ENCODE results near the gene CLPTM1L.
"Not testable (repeated sequence)": the region's sequence is repeated elsewhere in the genome, so short reads cannot be mapped to it uniquely, and the experiment has no call there.

Gene CLPTM1L

DNA sequence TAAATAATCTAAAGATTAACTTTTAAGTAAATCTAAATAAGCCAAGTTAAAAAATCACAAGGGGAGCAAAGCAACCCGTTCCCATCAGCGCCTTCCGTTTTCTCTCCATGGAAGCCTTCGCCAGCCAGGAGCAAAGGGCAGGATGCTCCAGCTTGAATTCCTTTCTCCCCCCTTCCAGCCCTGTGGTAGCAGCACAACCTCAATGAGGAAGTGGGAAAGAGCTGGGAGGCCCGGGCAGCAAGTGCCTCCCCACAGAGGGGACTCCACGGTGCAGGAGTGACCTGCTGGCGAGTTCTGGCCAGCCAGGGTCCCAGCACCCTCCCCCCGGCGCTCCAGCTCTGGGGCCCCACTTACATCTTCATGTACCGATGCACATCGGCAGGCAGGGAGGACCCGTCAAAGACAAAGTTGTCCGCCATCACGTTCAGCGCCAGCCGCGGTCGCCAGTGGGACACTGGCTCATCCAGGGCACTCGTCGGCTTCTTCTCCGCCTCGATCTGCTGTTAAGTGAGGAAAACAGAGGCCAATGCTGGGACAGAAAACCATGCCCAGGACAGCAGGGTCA lies 6.3 kb downstream of the CLPTM1L start:
- no peak for DNase-seq

DNA sequence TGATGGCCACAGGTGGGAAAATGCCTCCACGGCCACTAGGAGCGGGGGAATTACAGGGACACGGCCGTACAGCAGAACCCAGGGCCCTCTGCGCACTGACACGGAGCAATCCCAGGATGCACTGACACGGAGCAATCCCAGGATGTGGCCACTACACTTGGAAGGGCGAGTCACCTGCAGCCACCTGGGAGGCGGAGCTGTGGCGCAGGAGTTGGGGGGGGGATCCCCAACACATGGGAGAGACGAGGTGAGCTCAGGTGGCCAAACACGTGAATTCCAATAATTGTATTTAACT lies 6.8 kb downstream of the CLPTM1L start:
- no peak for DNase-seq

DNA sequence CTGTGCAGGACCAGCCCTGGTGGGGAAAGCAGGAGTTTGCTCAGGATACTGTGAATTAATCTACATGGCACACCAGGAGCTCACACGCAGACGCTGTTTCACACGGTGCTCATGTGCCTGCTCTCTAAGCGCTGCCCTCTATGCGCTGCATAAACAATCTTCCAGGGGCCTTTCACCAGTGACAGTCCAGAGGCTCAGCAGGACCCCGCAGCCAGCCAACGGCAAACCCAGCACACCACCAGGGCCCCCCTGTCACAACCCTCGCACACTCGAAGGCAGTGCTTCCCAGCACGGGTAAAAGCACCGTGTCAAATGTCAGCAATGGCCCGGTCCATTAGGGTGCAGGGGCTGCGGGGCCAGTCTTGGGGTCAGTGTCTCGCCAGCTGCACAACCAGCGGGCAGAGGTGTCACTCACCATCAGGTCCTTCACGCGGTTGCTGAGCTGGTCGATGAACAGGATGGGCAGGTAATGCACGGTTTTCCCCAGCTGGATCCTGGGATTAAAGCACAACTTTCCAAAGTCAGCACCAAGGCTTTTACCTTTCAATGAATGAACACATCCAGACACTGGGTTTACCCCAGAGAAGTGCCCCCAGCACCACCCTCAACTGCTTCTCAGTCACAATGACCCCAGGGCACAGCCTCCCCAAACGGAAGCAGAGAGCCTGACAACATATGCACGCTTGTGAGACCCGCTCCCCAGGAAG lies 7.3 kb downstream of the CLPTM1L start:
- no peak for DNase-seq

- no peak for DNase-seq
Observed at GRCh38 chr5:1336749-1337488, 8.0 kb downstream of the CLPTM1L start.

- no peak for DNase-seq
Observed at GRCh38 chr5:1336106-1336561, 8.8 kb downstream of the CLPTM1L start.

DNA sequence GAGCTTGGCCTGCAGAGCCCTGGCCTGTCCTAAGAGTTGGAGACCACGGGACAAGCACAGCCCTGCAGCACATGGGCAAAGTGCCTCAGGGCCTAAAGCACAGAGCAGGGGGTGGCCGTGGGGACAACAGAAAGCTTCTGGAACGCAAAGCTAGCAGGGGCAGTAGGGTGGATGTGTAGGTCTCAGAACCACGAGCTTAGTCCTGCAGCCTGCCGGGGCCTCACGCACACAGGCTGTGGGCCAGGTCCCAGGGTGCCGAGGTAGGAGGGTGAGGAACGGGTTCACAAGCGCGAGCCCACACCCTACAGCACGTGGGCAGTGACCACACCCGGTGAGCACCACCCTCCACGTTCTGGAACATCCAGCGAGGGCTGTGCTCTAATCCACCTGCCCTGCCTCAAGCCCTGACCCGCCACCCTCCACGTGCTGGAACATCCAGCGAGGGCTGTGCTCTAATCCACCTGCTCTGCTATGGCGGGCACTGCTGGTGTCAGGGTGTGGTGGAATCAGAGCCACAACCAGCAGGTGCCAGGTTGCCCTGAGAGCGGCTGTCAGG lies 9.3 kb downstream of the CLPTM1L start:
- peak; percentile 48 for DNase-seq

DNA sequence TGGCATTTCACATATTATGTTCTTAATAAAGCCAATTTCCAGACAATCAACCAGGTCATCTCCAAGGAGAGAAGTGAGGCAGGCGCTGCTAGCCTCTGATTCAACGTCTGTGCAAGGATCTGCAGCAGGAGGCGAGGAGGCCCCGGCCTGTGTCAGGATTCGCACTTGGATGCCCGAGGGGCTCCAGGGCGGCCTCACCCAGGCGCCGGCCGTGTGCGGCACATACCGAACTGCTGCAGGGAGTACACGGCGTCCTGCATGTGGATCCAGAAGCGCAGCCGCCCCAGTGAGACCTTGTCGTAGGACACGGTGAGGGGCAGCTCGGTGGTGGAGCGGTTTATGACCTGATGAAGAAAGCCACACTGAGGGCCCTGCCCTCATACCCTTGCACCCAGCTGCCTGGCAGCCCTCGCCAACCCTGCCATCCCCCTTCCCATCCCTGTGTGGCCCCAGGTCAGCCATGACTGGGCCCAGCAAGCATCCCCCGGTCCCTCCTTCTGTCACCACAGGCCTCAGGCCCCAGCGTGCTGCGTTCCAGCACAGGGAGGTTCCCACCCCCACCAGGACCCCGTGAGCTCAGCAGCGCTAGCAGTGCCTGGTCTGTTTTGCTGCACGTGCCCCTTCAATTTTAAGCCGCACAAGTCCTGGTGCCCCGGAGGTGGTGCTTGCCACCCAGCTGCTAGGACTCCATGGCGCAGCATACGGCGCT lies 9.9 kb downstream of the CLPTM1L start:
- DNase-seq = no peak

GRCh38 chr5:1333986-1334385 lies 10.9 kb downstream of the CLPTM1L start:
- no peak for DNase-seq

GRCh38 chr5:1333286-1333685 lies 11.6 kb downstream of the CLPTM1L start:
- DNase-seq = peak; percentile 45

GRCh38 chr5:1332461-1333001 lies 12.4 kb downstream of the CLPTM1L start:
- DNase-seq = peak; percentile 84

DNA sequence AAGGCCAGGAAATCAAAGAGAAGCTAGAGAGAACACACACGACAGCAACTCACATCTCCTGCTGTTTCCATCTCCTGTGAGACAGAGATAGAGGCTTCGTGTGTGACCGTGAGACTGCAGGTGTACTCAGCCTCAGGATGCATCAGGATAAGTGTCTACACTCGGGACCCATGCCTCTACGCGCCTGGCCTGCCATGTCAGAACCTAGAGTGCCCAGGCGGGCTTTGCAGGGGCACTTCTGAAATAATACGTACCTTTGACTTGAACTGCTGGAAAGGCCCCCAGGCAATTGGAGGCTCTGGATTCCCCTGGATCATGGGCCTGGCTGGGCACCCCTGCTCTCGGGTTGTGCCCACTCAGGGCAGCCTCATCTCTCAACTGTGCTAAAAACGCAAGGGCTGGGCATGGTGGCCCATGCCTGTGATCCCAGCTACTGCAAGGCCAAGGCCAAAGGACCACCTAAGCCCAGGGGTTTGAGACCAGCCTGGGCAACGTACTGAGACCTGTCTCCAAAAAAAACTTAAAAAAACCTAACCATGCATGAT lies 13.0 kb downstream of the CLPTM1L start:
- no peak for DNase-seq

DNA sequence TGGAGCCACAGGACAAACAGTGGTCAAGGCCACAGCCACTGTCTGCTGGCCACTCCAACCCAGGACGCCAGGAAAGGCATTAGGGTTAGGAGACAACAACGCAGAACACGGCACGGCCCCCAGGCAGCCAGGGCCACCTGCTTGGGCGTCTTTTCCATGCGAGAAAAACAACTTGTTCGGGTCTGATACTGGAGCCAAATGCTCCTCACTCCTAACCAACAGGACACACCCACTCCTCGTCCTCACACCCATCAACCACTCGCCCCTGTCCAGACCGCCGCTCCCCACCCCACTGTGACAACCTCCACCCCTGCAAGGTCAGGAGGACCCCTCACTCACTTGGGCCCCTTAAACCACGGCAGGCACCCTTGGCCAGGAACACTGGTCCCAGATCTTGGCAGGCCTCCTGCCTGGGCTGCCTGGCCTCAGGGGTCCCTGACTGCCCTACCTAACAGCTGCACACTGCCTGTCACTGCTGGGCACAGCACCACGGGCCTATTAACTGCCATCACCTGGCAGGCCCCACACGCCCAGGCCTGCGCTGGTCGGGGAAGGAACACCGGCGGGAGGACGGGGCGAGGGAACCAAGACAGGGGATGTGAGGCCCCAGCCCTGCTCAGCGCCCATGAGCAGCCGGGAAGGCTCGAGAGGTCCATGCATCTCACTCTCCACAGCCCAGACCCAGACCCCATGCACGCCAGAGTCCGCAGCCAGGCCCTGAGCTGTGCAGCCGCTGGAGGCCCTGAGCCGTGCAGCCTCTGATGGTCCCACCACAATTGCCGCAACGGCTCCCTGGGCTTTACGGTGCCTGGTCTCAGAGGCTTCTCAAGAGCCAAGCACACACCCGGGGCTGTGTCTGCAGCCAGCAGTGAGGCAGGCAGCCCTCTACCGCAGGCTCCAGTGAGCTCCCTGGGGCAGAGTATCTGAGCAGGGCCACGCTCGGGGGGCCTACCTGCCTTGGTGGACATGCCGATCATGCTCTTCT lies 13.8 kb downstream of the CLPTM1L start:
- no peak for DNase-seq

- no peak for DNase-seq
Observed at GRCh38 chr5:1330146-1330846, 14.6 kb downstream of the CLPTM1L start.

GRCh38 chr5:1329111-1329579 lies 15.8 kb downstream of the CLPTM1L start:
- no peak for DNase-seq

GRCh38 chr5:1328237-1329110 lies 16.4 kb downstream of the CLPTM1L start:
- not testable (repeated sequence) for DNase-seq

GRCh38 chr5:1326901-1327756 lies 17.8 kb downstream of the CLPTM1L start:
- DNase-seq = not testable (repeated sequence)

GRCh38 chr5:1326532-1326875 lies 18.4 kb downstream of the CLPTM1L start:
- not testable (repeated sequence) for DNase-seq

GRCh38 chr5:1325870-1326531 lies 18.9 kb downstream of the CLPTM1L start:
- DNase-seq = no peak
